Psoas muscle (tissue), 8 donors: Measurements from ENCODE around the gene ATP6V1F. TPM values are rescaled to one million over a fixed set of nuclear protein-coding genes. Genes with fewer than 3 reads are reported as not detected.

ENCODE experiments used
- ATAC-seq, 4 donors: fragments of 200-7000 bp; cut with Tn5 transposase; one replicate each; pipeline ENCODE4 v1.9.1; 2020; ENCODE audit warnings: moderate library complexity in 3 of 4, mild to moderate bottlenecking in 2 of 4
- DNase-seq, 2 donors: peaks; one replicate each; pipeline ENCODE4 v3.0.0-alpha.2; 2020
- H3K27ac ChIP-seq: fragments of 200-600 bp; one replicate; pipeline ENCODE4 v1.8.0; 2022
- H3K27me3 ChIP-seq, 3 donors: fragments of 200-600 bp in 1 of 3; one replicate each; pipeline versions ENCODE4 v1.6.1 to v1.8.0; 2013 to 2022; ENCODE audit warnings: low read length in 2 of 3, mild to moderate bottlenecking in 2 of 3, moderate library complexity in 1 of 3; ENCODE audit not compliant: insufficient read depth in 3 of 3
- H3K36me3 ChIP-seq, 2 donors: fragments of 200-600 bp in 1 of 2; one replicate each; pipeline versions ENCODE4 v1.6.1 to v1.8.0; 2013 to 2022; ENCODE audit warnings: low read depth in 1 of 2, mild to moderate bottlenecking in 1 of 2, moderate library complexity in 1 of 2; ENCODE audit not compliant: insufficient read depth in 1 of 2
- H3K4me1 ChIP-seq: fragments of 200-600 bp; one replicate; pipeline ENCODE4 v1.8.0; 2022
- H3K4me3 ChIP-seq: fragments of 200-600 bp; one replicate; pipeline ENCODE4 v1.8.0; 2022; ENCODE audit warnings: mild to moderate bottlenecking
- H3K9me3 ChIP-seq: fragments of 200-600 bp; one replicate; pipeline ENCODE4 v1.8.0; 2022
- CTCF ChIP-seq: fragments of 200-600 bp; IDR thresholded peaks from one replicate; pipeline ENCODE4 v1.8.0; 2022; ENCODE audit warnings: antibody characterized with exemption
- WGBS, 3 donors: extraction: QIAGEN DNeasy Blood & Tissue Kit; methylation state at CpG; one replicate each; pipeline versions ENCODE4 v1.1.6 to v1.1.7; 2013; 5-methylcytosine and 5-hydroxymethylcytosine counted together
- intact Hi-C, 2 donors: fragments of 100-400 bp; cut with DNase I; formaldehyde crosslinking; loops; one replicate each; pipeline versions ENCODE4 v1.11.0 to v1.14.2; 2022
- polyA plus RNA-seq, 3 donors: library from polyadenylated mRNA; stranded (reverse); fragments of 200-250 nt; gene quantifications; one replicate each; pipeline ENCODE4 v1.2.3, GENCODE V29; 2013
- total RNA-seq, 4 donors: library from RNA; stranded (reverse); fragmentation: NEBNext Ultra II Directional in 2 of 4; extraction: Animal tissue kit (Norgen Biotek cat#: 25700) in 2 of 4; gene quantifications; one replicate each; pipeline versions ENCODE4 v1.2.1 to v1.2.4, GENCODE V29; 2021 to 2023
- donor health status: healthy with polysubstance abuse.
- donor health status: DM: no; HTN: no; CAD: no; lungs with moderate emphysema.
- donor health status: Bipolar disorder and iron deficiency.
- donor health status: healthy.
- donor health status: DM: yes; HTN: yes; CAD: no.
- donor health status: DM: no; HTN: no; CAD: no.
- donor health status: DM: no; HTN: no; CAD: no.
- donor health status: DM: yes; HTN: yes; CAD: no.

ATP6V1F gene
- total and polyA plus RNA-seq, 7 donors = 103 to 210 (median 143) TPM

GRCh38 chr7:128873234-128873633, 10.6 kb downstream of the ATP6V1F start:
- intact Hi-C loops = no loop called here
- Histone ChIP-seq H3K9me3 (no peaks in the 10 kb centered on the region), H3K4me1 (peaks cover 8% of the 10 kb centered on the region), H3K27ac (no peak overlapping the region), H3K4me3 (no peak overlapping the region), H3K36me3 (no peaks in the 10 kb centered on the region), H3K27me3 (no peaks in the 10 kb centered on the region)
- ATAC-seq = peak in 3 of 4 donors; percentile 1 to 5 (median 4)
- peak in 1 of 2 donors; percentile 63 for DNase-seq
- no peak for TF ChIP-seq CTCF
- 58 to 63% (median 60%) methylated on average over 8 to 9 of the region's 9 CpGs for WGBS, 3 donors

- Histone ChIP-seq H3K4me1 (peaks cover 4% of the 10 kb centered on the region), H3K27ac (no peak overlapping the region), H3K27me3 (no peaks in the 10 kb centered on the region), H3K36me3 (no peaks in the 10 kb centered on the region), H3K4me3 (no peak overlapping the region), H3K9me3 (no peaks in the 10 kb centered on the region)
- TF ChIP-seq CTCF = no peak
- WGBS, 3 donors = 68 to 69% (median 68%) methylated on average over 21 to 22 of the region's 22 CpGs
- DNase-seq (peak; percentile 30 to 80), ATAC-seq (peak; percentile 0 to 9 (median 4))
- intact Hi-C loops = no loop called here
Observed at GRCh38 chr7:128874140-128875031, 11.7 kb downstream of the ATP6V1F start.

GRCh38 chr7:128875523-128875948, 12.9 kb downstream of the ATP6V1F start:
- no peaks in the 10 kb centered on the region for H3K27me3 ChIP-seq
- TF ChIP-seq CTCF = no peak
- H3K27ac ChIP-seq = no peak overlapping the region
- H3K9me3 ChIP-seq = no peaks in the 10 kb centered on the region
- ATAC-seq (no peak), DNase-seq (peak; percentile 7 to 55)
- intact Hi-C loops = no loop called here
- peaks cover 10% of the 10 kb centered on the region for H3K4me1 ChIP-seq
- 79 to 88% (median 84%) methylated on average over 8 of the region's 8 CpGs for WGBS, 3 donors
- H3K36me3 ChIP-seq = no peaks in the 10 kb centered on the region
- H3K4me3 ChIP-seq = no peak overlapping the region

GRCh38 chr7:128876127-128876526, 13.5 kb downstream of the ATP6V1F start:
- DNase-seq (peak in 1 of 2 donors; percentile 42), ATAC-seq (no peak)
- WGBS, 3 donors = 76 to 83% (median 78%) methylated on average over 3 of the region's 3 CpGs
- no peaks in the 10 kb centered on the region for H3K9me3 ChIP-seq
- no peak for TF ChIP-seq CTCF
- intact Hi-C loops = no loop called here
- H3K4me3 ChIP-seq = no peak overlapping the region
- no peaks in the 10 kb centered on the region for H3K27me3 ChIP-seq
- H3K36me3 ChIP-seq = no peaks in the 10 kb centered on the region
- peaks cover 12% of the 10 kb centered on the region for H3K4me1 ChIP-seq
- no peak overlapping the region for H3K27ac ChIP-seq
